Stimulated activated CD8-positive, alpha-beta memory T cell treated with anti-CD3 and anti-CD28 coated beads, Interleukin-4, amount 100 ng/mL, for 24 hours (primary cell): ENCODE results near the gene COL9A2.
"Not testable (repeated sequence)": the region's sequence is repeated elsewhere in the genome, so short reads cannot be mapped to it uniquely, and the experiment has no call there.

ENCODE experiments used
- DNase-seq: peaks from one replicate; pipeline ENCODE4 v3.0.0-alpha.2; 2020; ENCODE audit warnings: low read depth

Gene COL9A2

GRCh38 chr1:40316595-40317393 lies at the start of gene COL9A2:
Gene COL9A2, minus strand, starts transcription at chr1:40317286. Its CDS starts 89 bp downstream, at chr1:40317197.
- peak; percentile 48 for DNase-seq

- no peak for DNase-seq
Measured at GRCh38 chr1:40363721-40364120, 46.6 kb upstream of the COL9A2 start.

DNA sequence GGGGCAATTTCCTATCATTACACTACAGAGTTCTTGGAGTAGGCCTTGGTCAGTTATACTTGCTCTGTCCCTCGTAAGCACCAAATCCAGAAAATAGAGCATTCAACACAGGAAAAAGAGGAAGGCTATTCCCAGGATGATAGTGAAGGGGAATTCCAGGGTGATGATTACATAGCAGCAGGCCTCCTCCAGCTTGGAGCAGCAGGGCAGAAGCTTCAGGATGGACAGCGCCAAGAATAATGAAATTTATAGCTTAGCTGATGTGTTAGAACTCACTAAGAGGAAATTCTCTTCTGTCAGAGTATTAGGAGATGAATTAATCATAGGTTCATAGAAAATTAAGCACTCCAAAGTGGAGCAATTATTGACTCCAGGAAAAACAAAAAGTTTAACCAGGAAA lies 45.6 kb upstream of the COL9A2 start:
- DNase-seq: no peak

GRCh38 chr1:40362199-40362598 lies 45.1 kb upstream of the COL9A2 start:
- DNase-seq: no peak

- DNase-seq: no peak
Measured at GRCh38 chr1:40361637-40362036, 44.6 kb upstream of the COL9A2 start.

DNA sequence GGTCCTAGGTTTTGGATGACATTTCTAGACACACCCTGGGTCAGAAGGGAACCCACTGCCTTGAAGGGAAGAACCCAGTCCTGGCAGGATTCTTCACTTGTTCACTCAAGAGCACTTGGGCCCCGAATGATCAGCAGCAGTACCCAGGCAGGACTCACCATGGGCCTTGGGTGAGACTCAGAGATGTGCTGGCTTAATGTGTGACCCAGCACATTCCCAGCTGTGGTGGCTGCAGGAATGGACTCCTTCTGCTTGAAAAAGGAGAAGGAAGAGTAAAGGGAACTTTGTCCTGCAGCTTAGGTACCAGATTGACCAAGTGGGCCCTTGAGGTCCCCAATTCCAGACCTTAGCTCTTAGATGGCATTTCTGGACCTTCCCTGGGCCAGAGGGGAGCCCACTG lies 44.1 kb upstream of the COL9A2 start:
- no peak for DNase-seq

DNA sequence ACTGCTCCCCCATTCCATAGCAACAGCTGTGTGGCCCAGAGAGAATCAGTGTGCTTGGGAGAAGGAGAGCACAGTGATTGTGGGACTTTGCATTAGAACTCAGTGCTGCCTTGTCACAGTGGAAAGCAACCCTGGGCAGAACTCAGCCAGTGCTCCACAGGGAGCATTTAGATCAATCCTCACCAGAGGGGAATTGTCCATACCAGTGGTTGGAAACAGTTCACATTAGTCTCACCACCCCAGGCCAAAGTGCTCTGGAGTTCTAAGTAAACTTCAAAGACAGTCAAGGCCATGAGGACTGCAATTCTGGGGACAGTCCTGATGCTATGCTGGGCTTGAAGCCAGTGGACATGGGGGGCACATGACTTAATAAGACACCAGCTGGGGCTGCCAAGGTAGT lies 43.5 kb upstream of the COL9A2 start:
- no peak for DNase-seq

DNA sequence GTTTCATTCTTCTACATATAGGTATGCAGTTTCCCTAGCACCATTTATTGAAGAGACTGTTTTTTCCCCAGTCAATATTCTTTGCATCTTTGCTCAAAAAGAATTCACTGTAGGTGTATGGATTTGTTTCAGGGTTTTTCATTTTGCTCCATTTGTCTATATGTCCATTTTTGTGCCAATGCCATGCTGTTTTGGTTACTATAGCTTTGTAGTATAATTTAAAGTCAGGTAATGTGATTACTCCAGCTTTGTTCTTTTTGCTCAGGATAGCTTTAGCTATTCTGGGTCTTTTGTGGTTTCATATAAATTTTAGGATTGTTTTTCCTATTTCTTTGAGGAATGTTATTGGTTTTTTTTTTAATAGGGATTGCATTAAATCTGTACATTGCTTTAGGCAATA lies 40.5 kb upstream of the COL9A2 start:
- DNase-seq: no peak

- DNase-seq: no peak
Measured at GRCh38 chr1:40353082-40353481, 36.0 kb upstream of the COL9A2 start.

DNA sequence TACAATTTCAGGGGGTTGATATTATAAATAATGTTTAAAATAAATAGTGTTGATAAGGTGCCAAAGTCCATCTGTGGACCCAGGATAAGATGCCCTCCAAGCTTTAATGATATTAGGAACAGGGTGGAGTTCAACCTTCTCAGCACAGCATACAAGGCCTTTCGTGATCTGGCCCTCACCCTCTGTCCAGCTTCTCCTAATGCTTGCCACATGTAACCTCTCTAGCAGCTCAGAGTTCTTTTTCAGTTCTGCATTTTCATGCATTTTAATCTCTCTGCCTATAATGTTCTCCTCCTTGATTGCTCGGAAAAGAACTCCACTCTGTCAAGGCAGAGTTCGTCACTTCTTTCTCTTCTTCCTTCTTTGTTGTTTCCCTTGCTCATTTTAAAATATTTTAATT lies 35.0 kb upstream of the COL9A2 start:
- no peak for DNase-seq

DNA sequence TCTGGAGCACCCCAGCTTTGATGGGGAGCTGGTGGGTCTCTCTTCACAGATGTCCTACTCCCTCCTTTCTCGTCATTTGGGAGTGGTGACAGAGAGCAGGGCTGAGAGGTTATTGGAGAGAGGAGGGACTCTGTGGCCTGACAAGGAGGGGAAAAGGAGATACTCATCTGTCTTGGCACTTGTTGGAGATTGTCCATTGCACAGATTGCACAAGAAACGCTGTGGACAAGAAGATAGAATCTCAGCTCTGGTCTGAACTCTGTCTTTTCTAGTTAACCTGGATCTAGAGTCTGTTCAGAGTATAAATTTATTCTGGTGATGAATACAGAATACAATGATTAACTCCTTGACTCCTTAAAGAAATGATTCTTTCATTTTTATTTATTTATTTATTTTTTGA lies 34.0 kb upstream of the COL9A2 start:
- no peak for DNase-seq

DNA sequence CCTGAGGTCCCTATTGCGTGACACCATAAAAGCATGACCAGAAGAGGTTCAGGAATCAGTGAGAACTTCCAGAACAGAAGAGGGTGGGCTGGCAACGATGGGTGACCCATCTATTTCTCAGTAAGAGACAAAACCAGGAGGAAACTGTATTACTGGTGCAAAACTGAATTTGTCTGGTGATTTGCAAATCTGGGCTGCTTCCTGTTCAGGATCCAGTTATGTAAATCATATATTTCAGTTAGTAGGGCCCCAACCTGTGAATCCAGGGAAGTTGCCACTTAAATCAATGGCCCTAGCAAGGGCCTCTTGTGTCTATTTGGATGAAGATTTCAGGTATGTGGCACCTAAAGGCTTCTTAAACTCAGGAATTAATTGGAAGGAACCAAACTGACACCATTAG lies 33.3 kb upstream of the COL9A2 start:
- no peak for DNase-seq

- DNase-seq: no peak
Measured at GRCh38 chr1:40344597-40344996, 27.5 kb upstream of the COL9A2 start.

DNA sequence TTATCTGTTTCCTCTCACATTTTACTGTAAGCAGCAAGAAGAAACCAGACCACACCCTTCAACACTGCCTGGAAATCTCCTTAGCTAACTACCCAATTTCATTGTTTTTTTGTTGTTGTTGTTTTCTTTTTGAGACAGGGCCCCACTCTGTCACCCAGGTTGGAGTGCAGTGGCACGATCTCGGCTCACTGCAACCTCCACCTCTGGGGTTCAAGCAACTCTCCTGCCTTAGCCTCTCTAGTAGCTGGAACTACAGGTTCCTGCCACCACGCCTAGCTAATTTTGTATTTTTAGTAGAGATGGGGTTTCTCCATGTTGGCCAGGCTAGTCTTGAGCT lies 25.3 kb upstream of the COL9A2 start:
- not testable (repeated sequence) for DNase-seq

GRCh38 chr1:40341491-40342380 lies 24.6 kb upstream of the COL9A2 start:
- DNase-seq: no peak

- no peak for DNase-seq
Measured at GRCh38 chr1:40339420-40340323, 22.6 kb upstream of the COL9A2 start.

- DNase-seq: peak; percentile 81
Measured at GRCh38 chr1:40338745-40339419, 21.8 kb upstream of the COL9A2 start.

GRCh38 chr1:40337443-40337842 lies 20.4 kb upstream of the COL9A2 start:
- DNase-seq: no peak

- DNase-seq: no peak
Measured at GRCh38 chr1:40332695-40333094, 15.6 kb upstream of the COL9A2 start.

- not testable (repeated sequence) for DNase-seq
Measured at GRCh38 chr1:40331403-40331802, 14.3 kb upstream of the COL9A2 start.

GRCh38 chr1:40318970-40319621 lies 2.0 kb upstream of the COL9A2 start:
- no peak for DNase-seq
